Stimulated activated naive B cell treated with anti-CD40 and anti-IgM and Interleukin-4, amounts not matched to agents 10 μg/mL and 1 μg/mL and 100 μg/mL, for 72 hours (primary cell): ENCODE data around the gene PRSS53.

Source experiments
- ATAC-seq, 2 donors: fragments of 150-1000 bp; cut with Tn5 transposase; replicated peaks; 2 replicates each; pipeline ENCODE4 v1.10.0; 2021; ENCODE audit warnings: moderate library complexity in 1 of 2
- DNase-seq: peaks from one replicate; pipeline ENCODE4 v3.0.0; 2021
- H3K27ac Mint-ChIP-seq: one replicate; pipeline ENCODE4 v1.8.0; 2022; ENCODE audit warnings: mild to moderate bottlenecking, mixed read lengths
- H3K27me3 Mint-ChIP-seq, 2 donors: one replicate each; pipeline ENCODE4 v1.8.0; 2022; ENCODE audit warnings: mixed read lengths in 2 of 2
- H3K36me3 Mint-ChIP-seq, 2 donors: one replicate each; pipeline ENCODE4 v1.8.0; 2022; ENCODE audit warnings: mixed read lengths in 2 of 2, mild to moderate bottlenecking in 1 of 2
- H3K4me1 Mint-ChIP-seq, 2 donors: one replicate each; pipeline ENCODE4 v1.8.0; 2022; ENCODE audit warnings: mixed read lengths in 2 of 2, mild to moderate bottlenecking in 1 of 2
- H3K4me3 Mint-ChIP-seq, 2 donors: one replicate each; pipeline ENCODE4 v1.8.0; 2022; ENCODE audit warnings: mild to moderate bottlenecking in 2 of 2, mixed read lengths in 2 of 2, moderate library complexity in 1 of 2
- H3K9me3 Mint-ChIP-seq, 2 donors: one replicate each; pipeline ENCODE4 v1.8.0; 2022; ENCODE audit warnings: mixed read lengths in 2 of 2, mild to moderate bottlenecking in 1 of 2

The PRSS53 gene

DNA sequence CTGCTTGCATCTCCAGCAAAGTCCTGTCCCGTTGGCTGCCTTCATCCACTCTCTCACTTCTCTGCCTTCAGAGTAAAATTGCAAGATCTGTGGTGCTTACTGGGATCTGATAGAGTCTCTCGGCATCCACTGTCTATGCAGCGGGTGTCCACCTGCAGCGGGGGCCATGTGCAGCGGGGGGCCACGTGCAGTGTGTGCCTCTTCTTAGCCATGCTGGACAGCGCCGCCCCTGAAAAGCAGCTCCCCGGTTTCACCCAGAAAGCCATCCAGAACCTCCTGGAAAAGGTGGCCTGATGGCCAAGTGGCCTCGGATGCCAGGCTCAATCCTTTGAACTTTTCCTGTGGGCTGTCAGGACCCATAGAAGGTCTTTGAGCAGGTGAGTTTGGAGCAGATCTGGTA lies 45.9 kb downstream of the PRSS53 start:
- DNase-seq (no peak), ATAC-seq (no peak)
- H3K27ac Mint-ChIP-seq: peak overlapping the region; percentile 37
- peaks cover 26 to 34% of the 10 kb centered on the region in 2 donors for H3K36me3 Mint-ChIP-seq
- H3K4me3 Mint-ChIP-seq: no peak overlapping the region
- H3K27me3 Mint-ChIP-seq: no peaks in the 10 kb centered on the region
- no peaks in the 10 kb centered on the region for H3K9me3 Mint-ChIP-seq
- H3K4me1 Mint-ChIP-seq: peaks cover 0 to 2% of the 10 kb centered on the region in 2 donors

- H3K9me3 Mint-ChIP-seq: no peaks in the 10 kb centered on the region
- DNase-seq (no peak), ATAC-seq (no peak)
- H3K27me3 Mint-ChIP-seq: no peaks in the 10 kb centered on the region
- H3K4me3 Mint-ChIP-seq: no peak overlapping the region
- H3K36me3 Mint-ChIP-seq: peaks cover 43 to 53% of the 10 kb centered on the region in 2 donors
- H3K27ac Mint-ChIP-seq: peak overlapping the region; percentile 85
- peaks cover 9 to 19% of the 10 kb centered on the region in 2 donors for H3K4me1 Mint-ChIP-seq
These were observed 49.8 kb downstream of the PRSS53 start for GRCh38 chr16:31038993-31039392.

DNA sequence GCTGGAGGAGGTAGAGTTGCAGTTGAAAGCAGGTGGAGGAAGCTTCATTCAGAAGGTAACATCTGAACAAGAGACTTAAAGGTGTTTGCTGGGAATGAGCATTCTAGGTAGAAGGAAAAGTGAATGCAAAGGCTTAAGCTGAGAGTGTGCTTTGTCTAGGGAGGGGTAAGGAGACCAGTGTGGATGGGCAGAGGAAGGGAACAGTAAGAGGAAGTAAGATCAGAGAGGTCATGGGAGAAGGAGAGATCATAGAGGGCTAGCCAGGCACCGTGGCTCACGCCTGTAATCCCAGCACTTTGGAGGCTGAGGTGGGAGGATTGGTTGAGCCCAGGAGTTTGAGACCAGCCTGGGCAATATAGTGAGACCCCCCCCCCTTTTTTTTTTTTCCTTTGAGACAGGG lies 52.1 kb downstream of the PRSS53 start:
- H3K27me3 Mint-ChIP-seq: no peaks in the 10 kb centered on the region
- no peak for ATAC-seq
- H3K27ac Mint-ChIP-seq: no peak overlapping the region
- peaks cover 47 to 51% of the 10 kb centered on the region in 2 donors for H3K36me3 Mint-ChIP-seq
- H3K4me3 Mint-ChIP-seq: peak overlapping the region in 1 of 2 donors; percentile 12
- H3K9me3 Mint-ChIP-seq: no peaks in the 10 kb centered on the region
- no peak for DNase-seq
- peaks cover 15 to 31% of the 10 kb centered on the region in 2 donors for H3K4me1 Mint-ChIP-seq

- DNase-seq (peak; percentile 78), ATAC-seq (peak; percentile 41 to 50)
- peaks cover 17 to 42% of the 10 kb centered on the region in 2 donors for H3K4me1 Mint-ChIP-seq
- no peaks in the 10 kb centered on the region for H3K9me3 Mint-ChIP-seq
- no peaks in the 10 kb centered on the region for H3K27me3 Mint-ChIP-seq
- H3K4me3 Mint-ChIP-seq: peak overlapping the region; percentile 87 to 100
- peak overlapping the region; percentile 91 for H3K27ac Mint-ChIP-seq
- peaks cover 34 to 37% of the 10 kb centered on the region in 2 donors for H3K36me3 Mint-ChIP-seq
These were observed 54.8 kb downstream of the PRSS53 start for GRCh38 chr16:31033709-31034492.
